ENCODE results near the gene CERS1. TPM values are rescaled to one million over a fixed set of nuclear protein-coding genes. Genes with fewer than 3 reads are reported as not detected.

Gene CERS1
- total RNA-seq, 4 donors from 2014 or later = 0.42 to 3.2 (median 1.1) TPM

DNA sequence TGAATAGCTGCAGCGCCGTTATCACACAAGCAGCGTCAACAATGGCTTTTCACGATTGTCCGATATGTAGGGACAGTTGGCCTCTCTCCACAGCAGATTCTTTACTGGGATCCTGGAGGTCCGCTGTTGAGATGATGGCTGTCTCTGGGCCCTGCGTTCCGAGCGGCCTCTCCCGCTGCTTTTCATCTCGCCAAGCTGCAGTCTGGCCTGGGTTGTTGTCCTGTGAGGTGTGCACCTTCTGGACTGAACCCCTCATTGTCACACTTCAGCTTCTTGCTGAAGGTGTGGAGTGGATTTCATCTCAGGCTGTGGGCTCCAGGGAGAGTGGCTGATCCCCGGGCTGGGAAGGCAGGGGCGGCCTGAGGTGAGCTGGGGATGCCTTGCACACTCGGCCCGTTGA lies 54.6 kb downstream of the CERS1 start:
- intact Hi-C loops (cut with DNase I) = no loop called here
- no peak overlapping the region for H3K27ac ChIP-seq (replicated peaks in 1 of 4)
- 82% methylated on average over 15 of the region's 15 CpGs for WGBS
- H3K27me3 ChIP-seq = no peaks in the 10 kb centered on the region
- peaks cover 73 to 100% (median 95%) of the 10 kb centered on the region in 4 donors for H3K4me1 ChIP-seq
- H3K36me3 ChIP-seq = peaks cover 0 to 20% (median 8%) of the 10 kb centered on the region in 4 donors
- no peaks in the 10 kb centered on the region for H3K9me3 ChIP-seq
- DNase-seq (ENCODE audit: extremely low spot score) = no peak
- no peak overlapping the region for H3K4me3 ChIP-seq
- TF ChIP-seq POLR2A (IDR thresholded peaks at IDR 0.05; ENCODE audit: low read depth) (no peak), POLR2AphosphoS5 (IDR thresholded peaks at IDR 0.05) (no peak)

DNA sequence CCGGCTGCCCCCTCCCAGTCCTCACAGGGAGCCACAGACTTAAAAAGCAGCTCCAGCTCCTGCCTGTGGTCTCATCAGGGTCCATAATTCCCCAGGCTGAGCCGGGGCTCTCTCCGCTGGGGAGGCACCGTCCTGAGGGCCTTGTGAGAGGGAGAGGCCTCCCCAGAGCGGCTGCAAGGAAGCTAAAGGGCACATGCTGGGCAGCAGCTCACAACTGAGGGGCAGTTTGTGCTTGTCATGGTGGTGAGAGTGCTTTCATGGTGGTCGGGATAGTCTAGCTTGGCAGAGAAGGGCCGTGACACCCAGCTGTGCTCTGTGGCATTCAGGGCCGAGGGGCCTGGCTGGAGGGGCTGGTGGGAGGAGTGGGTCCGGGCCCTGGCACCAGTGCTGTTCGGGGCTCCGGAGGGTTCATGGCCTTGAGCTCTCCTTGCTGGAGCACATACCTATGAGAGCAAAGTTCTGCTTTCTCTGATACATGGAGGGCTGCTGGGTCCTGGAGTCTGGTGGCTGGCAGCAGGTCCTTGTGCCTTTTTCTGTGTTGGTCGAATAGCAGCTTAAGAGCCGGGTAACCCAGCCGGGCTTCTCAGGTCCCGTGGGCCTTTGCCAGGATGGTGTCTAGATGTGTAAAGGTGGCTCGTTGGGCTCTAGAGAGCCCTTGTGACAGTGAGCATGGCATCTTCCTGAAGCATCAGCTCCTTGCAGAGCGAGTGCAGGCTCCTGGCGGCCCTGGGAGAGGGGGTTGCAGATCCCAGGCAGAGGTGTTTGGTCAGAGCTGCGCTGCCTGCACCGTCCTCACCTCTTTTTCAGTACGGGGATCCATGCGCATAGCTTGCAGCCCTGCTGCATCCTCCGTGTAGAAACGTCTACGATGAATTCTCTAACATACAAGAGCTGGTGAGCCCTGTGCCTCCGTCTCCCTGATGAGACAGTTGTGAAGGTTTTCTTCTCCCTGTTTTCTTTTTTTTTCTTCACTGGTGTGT lies 55.4 kb downstream of the CERS1 start:
- TF ChIP-seq, protein P1, sequence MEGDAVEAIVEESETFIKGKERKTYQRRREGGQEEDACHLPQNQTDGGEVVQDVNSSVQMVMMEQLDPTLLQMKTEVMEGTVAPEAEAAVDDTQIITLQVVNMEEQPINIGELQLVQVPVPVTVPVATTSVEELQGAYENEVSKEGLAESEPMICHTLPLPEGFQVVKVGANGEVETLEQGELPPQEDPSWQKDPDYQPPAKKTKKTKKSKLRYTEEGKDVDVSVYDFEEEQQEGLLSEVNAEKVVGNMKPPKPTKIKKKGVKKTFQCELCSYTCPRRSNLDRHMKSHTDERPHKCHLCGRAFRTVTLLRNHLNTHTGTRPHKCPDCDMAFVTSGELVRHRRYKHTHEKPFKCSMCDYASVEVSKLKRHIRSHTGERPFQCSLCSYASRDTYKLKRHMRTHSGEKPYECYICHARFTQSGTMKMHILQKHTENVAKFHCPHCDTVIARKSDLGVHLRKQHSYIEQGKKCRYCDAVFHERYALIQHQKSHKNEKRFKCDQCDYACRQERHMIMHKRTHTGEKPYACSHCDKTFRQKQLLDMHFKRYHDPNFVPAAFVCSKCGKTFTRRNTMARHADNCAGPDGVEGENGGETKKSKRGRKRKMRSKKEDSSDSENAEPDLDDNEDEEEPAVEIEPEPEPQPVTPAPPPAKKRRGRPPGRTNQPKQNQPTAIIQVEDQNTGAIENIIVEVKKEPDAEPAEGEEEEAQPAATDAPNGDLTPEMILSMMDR (IDR thresholded peaks at IDR 0.05) = no peak
- TF ChIP-seq POLR2AphosphoS5 (IDR thresholded peaks at IDR 0.05) = no peak
- no peak for TF ChIP-seq EP300 (IDR thresholded peaks at IDR 0.05)
- no peak for TF ChIP-seq POLR2A (IDR thresholded peaks at IDR 0.05; ENCODE audit: low read depth)
- Histone ChIP-seq H3K4me3 (no peak overlapping the region), H3K9me3 (no peaks in the 10 kb centered on the region), H3K4me1 (peaks cover 76 to 100% (median 94%) of the 10 kb centered on the region in 4 donors), H3K27me3 (no peaks in the 10 kb centered on the region), H3K36me3 (peaks cover 0 to 16% (median 5%) of the 10 kb centered on the region in 4 donors), H3K27ac (replicated peaks in 1 of 4) (no peak overlapping the region)
- no peak for DNase-seq (ENCODE audit: extremely low spot score)
- intact Hi-C loops (cut with DNase I) = no loop called here
- 79% methylated on average over 14 of the region's 26 CpGs for WGBS

DNA sequence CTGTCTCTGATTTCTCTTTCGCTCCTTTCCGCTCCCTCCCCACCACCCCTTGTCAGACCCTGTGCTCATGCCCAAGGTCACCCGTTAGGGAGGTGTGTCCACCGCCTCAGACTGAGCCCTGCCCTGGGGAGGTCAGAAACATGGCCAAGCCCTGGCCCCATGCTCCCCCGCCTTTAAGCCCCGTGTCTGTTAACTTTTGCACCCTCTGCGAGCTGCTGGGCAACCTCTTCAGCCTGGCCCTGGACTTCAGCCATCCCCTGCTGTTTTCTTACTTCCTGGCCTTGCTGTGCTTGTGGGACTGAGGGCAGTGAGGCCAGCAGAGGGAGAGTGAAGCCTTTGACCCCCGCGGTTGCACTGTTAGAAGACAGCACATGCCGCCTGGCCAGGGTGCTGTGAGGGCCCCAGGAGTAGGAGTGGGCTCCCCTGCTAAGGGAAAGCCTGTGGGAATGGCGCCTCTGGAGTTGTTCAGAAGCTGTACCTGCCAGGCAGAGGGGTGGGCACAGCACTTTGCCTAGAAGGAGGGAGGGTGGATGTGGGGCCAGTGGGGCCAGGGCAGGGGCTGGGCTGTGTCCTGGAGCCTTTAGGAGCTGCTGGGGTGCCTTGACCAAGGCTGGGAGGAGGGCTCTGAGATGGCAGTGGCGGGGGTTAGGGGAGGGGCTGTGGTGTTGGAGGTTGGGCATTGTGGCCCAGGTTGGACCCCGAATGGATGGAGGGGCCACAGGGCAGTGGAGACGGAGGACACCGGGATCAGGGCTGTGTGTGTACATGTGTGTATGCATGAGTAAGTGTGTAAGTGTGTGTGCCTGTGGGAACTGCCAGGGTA lies 56.3 kb downstream of the CERS1 start:
- no peak overlapping the region for H3K4me3 ChIP-seq
- TF ChIP-seq EP300 (IDR thresholded peaks at IDR 0.05) = no peak
- TF ChIP-seq POLR2AphosphoS5 (IDR thresholded peaks at IDR 0.05) = no peak
- TF ChIP-seq POLR2A (IDR thresholded peaks at IDR 0.05; ENCODE audit: low read depth) = no peak
- TF ChIP-seq, protein P1 (IDR thresholded peaks at IDR 0.05) = no peak
- WGBS = 75% methylated on average over 15 of the region's 15 CpGs
- H3K27ac ChIP-seq (replicated peaks in 1 of 4) = no peak overlapping the region
- H3K36me3 ChIP-seq = peaks cover 0 to 25% (median 5%) of the 10 kb centered on the region in 4 donors
- H3K4me1 ChIP-seq = peaks cover 79 to 100% (median 93%) of the 10 kb centered on the region in 4 donors
- no peaks in the 10 kb centered on the region for H3K27me3 ChIP-seq
- no peaks in the 10 kb centered on the region for H3K9me3 ChIP-seq
- DNase-seq (ENCODE audit: extremely low spot score) = no peak
- intact Hi-C loops (cut with DNase I) = loop anchor here (5.0 kb wide), 1 partner anchor 152 kb away; no protein-coding TSS in a partner anchor

DNA sequence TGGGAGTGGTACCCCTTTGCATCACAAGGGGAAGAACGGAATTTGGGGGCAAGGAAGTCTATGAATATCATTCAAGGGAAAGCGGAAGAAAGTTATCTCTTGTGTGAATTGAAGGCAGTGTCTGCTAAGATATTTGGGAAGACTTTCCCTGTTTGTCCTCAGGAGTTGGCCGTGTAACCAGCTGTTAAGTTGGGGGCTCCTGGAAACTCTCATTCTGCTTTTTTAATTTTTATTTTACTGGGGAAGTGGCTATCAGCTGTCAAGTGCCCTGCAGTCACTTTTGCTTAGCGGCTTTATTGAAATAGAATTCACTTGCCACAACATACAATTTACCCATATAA lies 61.3 kb downstream of the CERS1 start:
- peaks cover 62 to 80% (median 73%) of the 10 kb centered on the region in 4 donors for H3K4me1 ChIP-seq
- no peaks in the 10 kb centered on the region for H3K9me3 ChIP-seq
- H3K36me3 ChIP-seq = peaks cover 0 to 30% (median 5%) of the 10 kb centered on the region in 4 donors
- 72% methylated on average over 4 of the region's 4 CpGs for WGBS
- intact Hi-C loops (cut with DNase I) = loop anchor here (5.0 kb wide), 1 partner anchor 247 kb away; the partner anchor contains the start of gene REX1BD
- no peak for DNase-seq (ENCODE audit: extremely low spot score)
- TF ChIP-seq EP300 (IDR thresholded peaks at IDR 0.05) = no peak
- no peak for TF ChIP-seq POLR2AphosphoS5 (IDR thresholded peaks at IDR 0.05)
- TF ChIP-seq, protein P1 (IDR thresholded peaks at IDR 0.05) = no peak
- no peak for TF ChIP-seq POLR2A (IDR thresholded peaks at IDR 0.05; ENCODE audit: low read depth)
- no peak overlapping the region for H3K27ac ChIP-seq (replicated peaks in 1 of 4)
- H3K27me3 ChIP-seq = no peaks in the 10 kb centered on the region
- H3K4me3 ChIP-seq = peak overlapping the region; percentile 69 to 99 (median 86)

Measured in esophagus muscularis mucosa (tissue), 4 donors.